Thoracic aorta (tissue), 2 donors: ENCODE results near the gene RPTOR. TPM values are rescaled to one million over a fixed set of nuclear protein-coding genes. Genes with fewer than 3 reads are reported as not detected.

Experiments used
- ATAC-seq: fragments of 150-250 bp; one replicate; pipeline ENCODE4 v1.8.0; 2017; ENCODE audit warnings: low read depth; ENCODE audit not compliant: insufficient number of reproducible peaks, low FRiP score
- DNase-seq: peaks from one replicate; pipeline ENCODE4 v3.0.0-alpha.2; 2020; ENCODE audit warnings: low spot score
- H3K27ac ChIP-seq, 2 donors: fragments of 200-600 bp; sonication (generic); 1 replicate in 1 of 2; 2 replicates in 1 of 2; pipeline ENCODE4 v1.5.1; 2016; ENCODE audit warnings: mild to moderate bottlenecking in 2 of 2, moderate library complexity in 2 of 2
- H3K27me3 ChIP-seq: fragments of 200-600 bp; sonication (generic); replicated peaks from 2 replicates; pipeline ENCODE4 v1.6.0; 2016; ENCODE audit warnings: mild to moderate bottlenecking; ENCODE audit not compliant: insufficient read depth
- H3K36me3 ChIP-seq: fragments of 200-600 bp; sonication (generic); one replicate; pipeline ENCODE4 v1.5.1; 2016
- H3K4me1 ChIP-seq, 2 donors: fragments of 200-600 bp; sonication (generic); 1 replicate in 1 of 2; 2 replicates in 1 of 2; pipeline versions ENCODE4 v1.5.1 to v1.6.0; 2016; ENCODE audit warnings: low read depth in 2 of 2, mild to moderate bottlenecking in 1 of 2; ENCODE audit not compliant: control insufficient read depth in 1 of 2
- H3K4me3 ChIP-seq: fragments of 200-600 bp; sonication (generic); 2 replicates; pipeline ENCODE4 v1.5.1; 2016; ENCODE audit warnings: mild to moderate bottlenecking
- H3K9me3 ChIP-seq: fragments of 200-600 bp; sonication (generic); 2 replicates; pipeline ENCODE4 v1.5.1; 2016
- CTCF ChIP-seq: fragments of 200-600 bp; sonication (generic); IDR thresholded peaks from one replicate; pipeline ENCODE4 v1.5.1; 2019; ENCODE audit warnings: antibody characterized with exemption
- total RNA-seq, 2 donors: library from RNA; depleted of rRNA; stranded (reverse); fragments of >200 nt; gene quantifications; one replicate each; pipeline versions ENCODE4 v1.1.0 to v1.2.3, GENCODE V29; 2016

Gene RPTOR
- total RNA-seq, 2 donors from 2014 or later = 42.0 to 47.4 TPM

GRCh38 chr17:80565343-80566053 is 20.9 kb downstream of the RPTOR start:
- TF ChIP-seq CTCF = no peak
- no peaks in the 10 kb centered on the region for H3K36me3 ChIP-seq
- no peak overlapping the region for H3K4me3 ChIP-seq
- peaks cover 0 to 4% of the 10 kb centered on the region in 2 donors for H3K4me1 ChIP-seq
- H3K27ac ChIP-seq = no peak overlapping the region
- DNase-seq (no peak), ATAC-seq (no peak)
- no peaks in the 10 kb centered on the region for H3K9me3 ChIP-seq
- no peaks in the 10 kb centered on the region for H3K27me3 ChIP-seq

GRCh38 chr17:80566054-80566400 is 21.4 kb downstream of the RPTOR start:
- no peaks in the 10 kb centered on the region for H3K36me3 ChIP-seq
- DNase-seq = no peak
- H3K27ac ChIP-seq = no peak overlapping the region
- H3K9me3 ChIP-seq = no peaks in the 10 kb centered on the region
- ATAC-seq = no peak
- no peak overlapping the region for H3K4me3 ChIP-seq
- H3K4me1 ChIP-seq = no peaks in the 10 kb centered on the region
- no peaks in the 10 kb centered on the region for H3K27me3 ChIP-seq
- no peak for TF ChIP-seq CTCF

GRCh38 chr17:80568246-80568645 is 23.6 kb downstream of the RPTOR start:
- Histone ChIP-seq H3K27me3 (no peaks in the 10 kb centered on the region), H3K36me3 (no peaks in the 10 kb centered on the region), H3K4me1 (no peaks in the 10 kb centered on the region), H3K4me3 (no peak overlapping the region), H3K9me3 (no peaks in the 10 kb centered on the region), H3K27ac (no peak overlapping the region)
- no peak for TF ChIP-seq CTCF
- ATAC-seq = no peak
- no peak for DNase-seq

GRCh38 chr17:80569924-80570323 is 25.3 kb downstream of the RPTOR start:
- Histone ChIP-seq H3K4me1 (no peaks in the 10 kb centered on the region), H3K4me3 (no peak overlapping the region), H3K27ac (no peak overlapping the region), H3K36me3 (no peaks in the 10 kb centered on the region), H3K9me3 (no peaks in the 10 kb centered on the region), H3K27me3 (no peaks in the 10 kb centered on the region)
- no peak for TF ChIP-seq CTCF
- DNase-seq (no peak), ATAC-seq (no peak)

GRCh38 chr17:80573701-80574100 is 29.1 kb downstream of the RPTOR start:
- DNase-seq (no peak), ATAC-seq (no peak)
- Histone ChIP-seq H3K4me1 (no peaks in the 10 kb centered on the region), H3K4me3 (no peak overlapping the region), H3K27me3 (no peaks in the 10 kb centered on the region), H3K36me3 (no peaks in the 10 kb centered on the region), H3K27ac (no peak overlapping the region), H3K9me3 (no peaks in the 10 kb centered on the region)
- TF ChIP-seq CTCF = no peak
